SK-N-SH treated with all-trans-retinoic acid at 6 μM for 48 hours (cell line): ENCODE data around the gene RALGPS1.

Experiments
- ATAC-seq: fragments of 200-7000 bp; cut with Tn5 transposase; 3 replicates; pipeline ENCODE4 v1.9.1; 2020; ENCODE audit warnings: mild to moderate bottlenecking, moderate library complexity
- ARNTL ChIP-seq: fragments of 450-650 bp; formaldehyde crosslinking; IDR thresholded peaks from 2 replicates; pipeline ENCODE4 v1.5.0; 2020; ENCODE audit warnings: low read depth, mild to moderate bottlenecking, moderate library complexity, borderline replicate concordance
- BACH2 ChIP-seq: fragments of 250-450 bp; sonication (Bioruptor Pico); IDR thresholded peaks from 2 replicates; pipeline ENCODE4 v1.9.0; 2021; ENCODE audit warnings: mild to moderate bottlenecking, borderline replicate concordance
- CSDC2 ChIP-seq: fragments of 250-450 bp; sonication (Bioruptor Pico); IDR thresholded peaks from 2 replicates; pipeline ENCODE4 v1.5.0; 2020; ENCODE audit warnings: mild to moderate bottlenecking, moderate library complexity
- ESRRG ChIP-seq: fragments of 250-450 bp; sonication (Bioruptor Pico); IDR thresholded peaks from 2 replicates; pipeline ENCODE4 v1.6.1; 2021; ENCODE audit warnings: mild to moderate bottlenecking
- GLIS3 ChIP-seq: fragments of 250-450 bp; sonication (Bioruptor Pico); IDR thresholded peaks from 2 replicates; pipeline ENCODE4 v1.5.0; 2020; ENCODE audit warnings: mild to moderate bottlenecking, moderate library complexity
- ISL1 ChIP-seq: fragments of 250-450 bp; sonication (Bioruptor Pico); IDR thresholded peaks from 2 replicates; pipeline ENCODE4 v2.1.2; 2022; ENCODE audit warnings: mild to moderate bottlenecking, moderate library complexity
- OSR1 ChIP-seq: fragments of 250-450 bp; sonication (Bioruptor Pico); IDR thresholded peaks from 2 replicates; pipeline ENCODE4 v1.8.0; 2022; ENCODE audit warnings: moderate library complexity, mild to moderate bottlenecking, inconsistent platforms
- PATZ1 ChIP-seq: fragments of 250-450 bp; sonication (Bioruptor Pico); IDR thresholded peaks from 2 replicates; pipeline ENCODE4 v1.8.0; 2020; ENCODE audit warnings: mild to moderate bottlenecking, moderate library complexity, borderline replicate concordance
- POU6F1 ChIP-seq: fragments of 250-450 bp; sonication (Bioruptor Pico); IDR thresholded peaks from 2 replicates; pipeline ENCODE4 v1.8.0; 2021; ENCODE audit warnings: low read depth, mild to moderate bottlenecking, moderate library complexity, borderline replicate concordance
- PPARA ChIP-seq: fragments of 250-450 bp; sonication (Bioruptor Pico); IDR thresholded peaks from 2 replicates; pipeline ENCODE4 v1.5.0; 2020; ENCODE audit warnings: mild to moderate bottlenecking, borderline replicate concordance
- RARB ChIP-seq: fragments of 250-450 bp; sonication (Bioruptor Pico); IDR thresholded peaks from 2 replicates; pipeline ENCODE4 v1.8.0; 2021; ENCODE audit warnings: mild to moderate bottlenecking, moderate library complexity
- SNAI2 ChIP-seq: fragments of 250-450 bp; sonication (Bioruptor Pico); IDR thresholded peaks from 2 replicates; pipeline ENCODE4 v1.5.0; 2020; ENCODE audit warnings: mild to moderate bottlenecking, moderate library complexity
- TCF4 ChIP-seq: fragments of 250-450 bp; sonication (Bioruptor Pico); IDR thresholded peaks from 2 replicates; pipeline ENCODE4 v1.8.0; 2021; ENCODE audit warnings: mild to moderate bottlenecking, moderate library complexity, borderline replicate concordance
- TOX ChIP-seq: fragments of 250-450 bp; sonication (Bioruptor Pico); IDR thresholded peaks from 2 replicates; pipeline ENCODE4 v1.8.0; 2021; ENCODE audit warnings: mild to moderate bottlenecking, moderate library complexity, borderline replicate concordance
- TSHZ2 ChIP-seq: fragments of 250-450 bp; sonication (Bioruptor Pico); IDR thresholded peaks from 2 replicates; pipeline ENCODE4 v1.5.0; 2020; ENCODE audit warnings: mild to moderate bottlenecking, moderate library complexity
- ZFP3 ChIP-seq: fragments of 250-450 bp; sonication (Bioruptor Pico); IDR thresholded peaks from 2 replicates; pipeline ENCODE4 v1.5.0; 2020; ENCODE audit warnings: mild to moderate bottlenecking, moderate library complexity
- ZFP30 ChIP-seq: fragments of 450-650 bp; formaldehyde crosslinking; IDR thresholded peaks from 2 replicates; pipeline ENCODE4 v1.5.0; 2022; ENCODE audit warnings: mild to moderate bottlenecking, moderate library complexity
- ZNF565 ChIP-seq: fragments of 450-650 bp; formaldehyde crosslinking; conservative IDR thresholded peaks from 2 replicates; pipeline ENCODE4 v1.5.0; 2020; ENCODE audit warnings: low read depth, mild to moderate bottlenecking, moderate library complexity
- ZNF8 ChIP-seq: fragments of 450-650 bp; formaldehyde crosslinking; IDR thresholded peaks from 2 replicates; pipeline ENCODE4 v1.5.0; 2020; ENCODE audit warnings: mild to moderate bottlenecking, moderate library complexity
- TF ChIP-seq, protein P1 (sequence below): fragments of 250-450 bp; sonication (Bioruptor Pico); IDR thresholded peaks from 2 replicates; pipeline ENCODE4 v1.5.1; 2021; ENCODE audit warnings: mild to moderate bottlenecking, moderate library complexity

Gene RALGPS1

DNA sequence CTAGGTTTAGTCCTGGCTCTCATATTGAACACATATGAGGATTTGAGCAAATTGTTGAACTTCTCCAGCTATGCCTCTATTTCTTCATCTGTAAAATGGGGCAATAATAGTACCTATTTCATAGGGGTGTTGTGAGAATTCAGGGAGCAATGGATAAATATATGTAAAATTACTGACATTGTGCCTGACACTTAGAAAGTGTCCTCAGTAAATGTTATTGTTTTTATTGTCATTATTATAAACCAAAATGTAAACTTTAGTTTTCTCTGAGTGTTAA lies 106.2 kb downstream of the RALGPS1 start:
- no peak for TF ChIP-seq RARB (CRISPR knock-in tag)
- TF ChIP-seq ISL1 (CRISPR knock-in tag) = no peak
- TF ChIP-seq ESRRG (CRISPR knock-in tag) = no peak
- no peak for TF ChIP-seq GLIS3 (CRISPR knock-in tag)
- no peak for TF ChIP-seq OSR1
- TF ChIP-seq ZFP30 (CRISPR knock-in tag) = no peak
- no peak for TF ChIP-seq ZNF8
- TF ChIP-seq, protein P1, sequence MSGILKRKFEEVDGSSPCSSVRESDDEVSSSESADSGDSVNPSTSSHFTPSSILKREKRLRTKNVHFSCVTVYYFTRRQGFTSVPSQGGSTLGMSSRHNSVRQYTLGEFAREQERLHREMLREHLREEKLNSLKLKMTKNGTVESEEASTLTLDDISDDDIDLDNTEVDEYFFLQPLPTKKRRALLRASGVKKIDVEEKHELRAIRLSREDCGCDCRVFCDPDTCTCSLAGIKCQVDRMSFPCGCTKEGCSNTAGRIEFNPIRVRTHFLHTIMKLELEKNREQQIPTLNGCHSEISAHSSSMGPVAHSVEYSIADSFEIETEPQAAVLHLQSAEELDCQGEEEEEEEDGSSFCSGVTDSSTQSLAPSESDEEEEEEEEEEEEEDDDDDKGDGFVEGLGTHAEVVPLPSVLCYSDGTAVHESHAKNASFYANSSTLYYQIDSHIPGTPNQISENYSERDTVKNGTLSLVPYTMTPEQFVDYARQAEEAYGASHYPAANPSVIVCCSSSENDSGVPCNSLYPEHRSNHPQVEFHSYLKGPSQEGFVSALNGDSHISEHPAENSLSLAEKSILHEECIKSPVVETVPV (CRISPR knock-in tag) = no peak
- no peak for TF ChIP-seq TOX (CRISPR knock-in tag)
- TF ChIP-seq POU6F1 = no peak
- TF ChIP-seq TSHZ2 (CRISPR knock-in tag) = no peak
- no peak for TF ChIP-seq ZNF565 (CRISPR knock-in tag)
- TF ChIP-seq ZFP3 (CRISPR knock-in tag) = no peak
- TF ChIP-seq PPARA (CRISPR knock-in tag) = no peak
- no peak for TF ChIP-seq PATZ1 (CRISPR knock-in tag)
- no peak for TF ChIP-seq CSDC2 (CRISPR knock-in tag)
- no peak for TF ChIP-seq ARNTL (CRISPR knock-in tag)
- no peak for ATAC-seq

GRCh38 chr9:127021664-127022363 lies 107.2 kb downstream of the RALGPS1 start:
- TF ChIP-seq, protein P1 (CRISPR knock-in tag) = 0 out of 2 replicates have a peak, but pooled peaks have one; percentile 26
- no peak for TF ChIP-seq ARNTL (CRISPR knock-in tag)
- no peak for TF ChIP-seq CSDC2 (CRISPR knock-in tag)
- TF ChIP-seq POU6F1 = no peak
- no peak for TF ChIP-seq BACH2 (CRISPR knock-in tag)
- TF ChIP-seq OSR1 = no peak
- TF ChIP-seq ZFP3 (CRISPR knock-in tag) = no peak
- no peak for TF ChIP-seq RARB (CRISPR knock-in tag)
- TF ChIP-seq PPARA (CRISPR knock-in tag) = no peak
- no peak for TF ChIP-seq SNAI2 (CRISPR knock-in tag)
- peak; percentile 90 for TF ChIP-seq TCF4 (CRISPR knock-in tag)
- TF ChIP-seq ZFP30 (CRISPR knock-in tag) = no peak
- no peak for TF ChIP-seq ZNF565 (CRISPR knock-in tag)
- peak; percentile 100 for ATAC-seq
